Endothelial cell of umbilical vein (primary cell): ENCODE results near the gene PDCD11. TPM values are rescaled to one million over a fixed set of nuclear protein-coding genes. Genes with fewer than 3 reads are reported as not detected.

Experiments
- BruUV-seq: library from RNA; stranded (reverse); fragments of 400-500 nt; replicated peaks from 2 replicates; lab custom pipeline; 2021; lab: Mats Ljungman, UMichigan
- CTCF ChIA-PET: fragments of 300-600, 350-600 bp; sonication (Branson Sonifier 250); formaldehyde crosslinking; loops from one replicate; lab custom pipeline; 2021; ENCODE audit warnings: antibody characterized with exemption, inconsistent platforms; lab: Charles Lee
- POLR2A ChIA-PET: fragments of 300-600, 350-600 bp; sonication (Branson Sonifier 250); formaldehyde crosslinking; loops from one replicate; lab custom pipeline; 2021; ENCODE audit warnings: antibody characterized with exemption, inconsistent platforms; lab: Charles Lee
- DNase-seq: peaks from one replicate; pipeline ENCODE4 v3.0.0-alpha.2; 2011; ENCODE audit warnings: low read depth, low spot score
- FAIRE-seq: peaks from 2 replicates; lab custom pipeline; 2011; peaks lifted over from hg19 to GRCh38; lab: Jason Lieb, UNC
- H2AFZ ChIP-seq: 2 replicates; pipeline ENCODE4 v1.6.0; 2012; ENCODE audit warnings: low read depth, low read length, control low read depth, inconsistent platforms
- H3K27ac ChIP-seq: 2 replicates; pipeline ENCODE4 v1.5.1; 2011; ENCODE audit warnings: low read depth, mild to moderate bottlenecking, control low read depth, low read length, moderate library complexity; ENCODE audit not compliant: insufficient read depth
- H3K27me3 ChIP-seq, 2 experiments: 2 replicates each; pipeline versions ENCODE4 v1.6.0 to v1.6.1; 2011; ENCODE audit warnings: low read length in 2 of 2, mixed read lengths in 1 of 2; ENCODE audit not compliant: control insufficient read depth in 2 of 2, insufficient read depth in 2 of 2
- H3K36me3 ChIP-seq, 2 experiments: 2 replicates in 1 of 2; 3 replicates in 1 of 2; pipeline ENCODE4 v1.5.1; 2011; ENCODE audit warnings: low read length in 2 of 2, mild to moderate bottlenecking in 1 of 2, moderate library complexity in 1 of 2; ENCODE audit not compliant: control insufficient read depth in 2 of 2, insufficient read depth in 2 of 2; ENCODE audit errors: extremely low read depth in 1 of 2
- H3K4me1 ChIP-seq: 3 replicates; pipeline ENCODE4 v1.5.1; 2011; ENCODE audit warnings: mild to moderate bottlenecking, low read length; ENCODE audit not compliant: control insufficient read depth, insufficient read depth; ENCODE audit errors: extremely low read depth
- H3K4me2 ChIP-seq: 2 replicates; pipeline ENCODE4 v1.6.1; 2011; ENCODE audit warnings: low read length, control low read depth, mixed read lengths; ENCODE audit not compliant: insufficient read depth
- H3K4me3 ChIP-seq, 3 experiments: fragments of 200-600 bp in 1 of 3; sonication (generic), shearing (Covaris generic) in 1 of 3; replicated peaks in 1 of 3; 2 replicates each; pipeline ENCODE4 v1.5.1; 2011 to 2016; ENCODE audit warnings: control low read depth in 3 of 3, low read length in 3 of 3, mild to moderate bottlenecking in 2 of 3, inconsistent platforms in 1 of 3, low read depth in 1 of 3, moderate library complexity in 1 of 3; ENCODE audit not compliant: insufficient read depth in 1 of 3
- H3K79me2 ChIP-seq: 2 replicates; pipeline ENCODE4 v1.6.0; 2012; ENCODE audit warnings: low read length, inconsistent platforms; ENCODE audit not compliant: control insufficient read depth, insufficient read depth
- H3K9ac ChIP-seq: replicated peaks from 2 replicates; pipeline ENCODE3; 2011; ENCODE audit warnings: low read length, control low read depth; ENCODE audit not compliant: insufficient read depth; ENCODE audit errors: extremely low read depth
- H3K9me1 ChIP-seq: replicated peaks from 3 replicates; pipeline ENCODE4 v1.6.0; 2011; ENCODE audit warnings: mild to moderate bottlenecking, low read length; ENCODE audit not compliant: control insufficient read depth, insufficient read depth; ENCODE audit errors: extremely low read depth
- H3K9me3 ChIP-seq: replicated peaks from 2 replicates; pipeline ENCODE4 v1.5.1; 2012; ENCODE audit warnings: low read length, inconsistent platforms; ENCODE audit not compliant: control insufficient read depth, insufficient read depth
- H4K20me1 ChIP-seq: replicated peaks from 2 replicates; pipeline ENCODE3; 2011; ENCODE audit warnings: mild to moderate bottlenecking, low read length; ENCODE audit not compliant: control insufficient read depth, insufficient read depth; ENCODE audit errors: extremely low read depth
- CTCF ChIP-seq, 2 donors: IDR thresholded peaks; 1 replicate in 1 of 2; 2 replicates in 1 of 2; pipeline ENCODE4 v1.5.1; 2011; ENCODE audit warnings: low read length in 2 of 2, mild to moderate bottlenecking in 2 of 2, moderate library complexity in 2 of 2, control low read depth in 1 of 2, inconsistent platforms in 1 of 2, low read depth in 1 of 2; ENCODE audit not compliant: insufficient read depth in 1 of 2; ENCODE audit errors: extremely low read depth in 1 of 2
- EZH2 ChIP-seq: IDR thresholded peaks from 2 replicates; pipeline ENCODE4 v1.6.1; 2012; ENCODE audit warnings: borderline replicate concordance, low read depth, mild to moderate bottlenecking, moderate library complexity, low read length, inconsistent platforms; ENCODE audit not compliant: severe bottlenecking
- FOS ChIP-seq: IDR thresholded peaks from 2 replicates; pipeline ENCODE4 v1.6.1; 2011; ENCODE audit warnings: mild to moderate bottlenecking, low read length, moderate library complexity, borderline replicate concordance; ENCODE audit not compliant: insufficient read depth
- GATA2 ChIP-seq: IDR thresholded peaks from 2 replicates; pipeline ENCODE4 v1.7.0; 2011; ENCODE audit warnings: low read depth, mild to moderate bottlenecking, moderate library complexity, mixed read lengths, low read length; ENCODE audit not compliant: insufficient read length, insufficient read depth
- JUN ChIP-seq: IDR thresholded peaks from 2 replicates; pipeline ENCODE4 v1.6.1; 2011; ENCODE audit warnings: borderline replicate concordance, low read depth; ENCODE audit not compliant: insufficient read length, insufficient read depth
- MYC ChIP-seq: IDR thresholded peaks from one replicate; pipeline ENCODE4 v1.6.1; 2011; ENCODE audit warnings: mild to moderate bottlenecking, low read depth, low read length
- POLR2A ChIP-seq: IDR thresholded peaks from 2 replicates; pipeline ENCODE4 v1.6.1; 2012; ENCODE audit warnings: low read depth, mild to moderate bottlenecking, control low read depth, low read length
- POLR2AphosphoS5 ChIP-seq: IDR thresholded peaks from 2 replicates; pipeline ENCODE4 v1.6.1; 2012; ENCODE audit warnings: low read depth, mild to moderate bottlenecking, control low read depth, low read length, moderate library complexity; ENCODE audit not compliant: insufficient read depth
- dilution Hi-C: fragments of 300-500 bp; cut with MboI; formaldehyde crosslinking; loops from one replicate; pipeline ENCODE4 v1.15.0; 2019; ENCODE audit warnings: low sequenced_read_pairs; ENCODE audit not compliant: extremely low pct_ligation_motif_present
- intact Hi-C: fragments of 100-400 bp; cut with micrococcal nuclease; formaldehyde crosslinking; loops from one replicate; pipeline ENCODE4 v1.10.0; 2022
- polyA plus RNA-seq, 4 experiments: library from polyadenylated mRNA; depleted of rRNA in 3 of 4; stranded (reverse) in 3 of 4; unstranded in 1 of 4; fragments of >200 nt; gene quantifications; 2 replicates each; pipeline versions ENCODE4 v1.2.1 to v1.2.3, GENCODE V29; 2011 to 2012; ENCODE audit warnings: missing spikeins in 1 of 4
- total RNA-seq: library from RNA; stranded (reverse); gene quantifications from 2 replicates; pipeline ENCODE4 v1.2.3, GENCODE V29; 2021
- TF ChIP-seq, protein P1 (sequence below): IDR thresholded peaks from 2 replicates; pipeline ENCODE4 v1.6.1; 2011; ENCODE audit not compliant: insufficient read depth, insufficient read length

The PDCD11 gene
- total and polyA plus RNA-seq, 2 donors (not counting 3 experiments of a cell fraction or from before 2014, with no cell fraction given), result 12.6 to 52.7 TPM

DNA sequence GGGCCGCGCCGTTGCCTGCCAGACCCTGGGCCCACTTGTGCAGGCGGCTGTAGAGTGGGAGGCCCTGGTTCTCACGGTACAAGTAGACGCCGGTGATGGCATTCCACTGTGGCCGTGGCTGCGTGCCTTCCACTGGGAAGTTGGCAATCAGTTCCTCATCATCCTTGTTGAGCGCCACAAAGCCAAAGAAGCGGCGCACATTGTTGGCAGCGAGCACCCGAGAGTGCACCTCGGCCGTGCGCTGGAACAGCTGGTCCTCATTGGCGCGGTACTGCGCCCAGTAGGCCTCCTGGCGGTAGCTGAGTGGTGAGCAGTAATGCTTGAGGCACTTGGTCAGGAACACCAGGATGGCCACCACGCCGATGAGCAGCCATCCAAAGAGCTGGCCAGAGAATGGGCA is 50.8 kb downstream of the PDCD11 start:
- peaks cover 60% of the 10 kb centered on the region for H3K4me1 ChIP-seq
- H3K9me1 ChIP-seq, result no peaks in the 10 kb centered on the region
- TF ChIP-seq GATA2 (no peak), EZH2 (no peak), FOS (no peak), POLR2A (no peak), MYC (no peak), POLR2AphosphoS5 (no peak), JUN (no peak), CTCF (IDR thresholded peaks at IDR 0.05; ENCODE audit: extremely low read depth in 1 of 2, insufficient read depth in 1 of 2, low read depth in 1 of 2, low read length in 2 of 2) (no peak)
- TF ChIP-seq, protein P1, sequence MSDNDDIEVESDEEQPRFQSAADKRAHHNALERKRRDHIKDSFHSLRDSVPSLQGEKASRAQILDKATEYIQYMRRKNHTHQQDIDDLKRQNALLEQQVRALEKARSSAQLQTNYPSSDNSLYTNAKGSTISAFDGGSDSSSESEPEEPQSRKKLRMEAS, result no peak
- FAIRE-seq (no peak), DNase-seq (no peak)
- H3K27me3 ChIP-seq, result no peaks in the 10 kb centered on the region
- BruUV-seq, result no TSS peak
- H3K4me3 ChIP-seq, result no peak overlapping the region
- dilution Hi-C loops (no loop called here), intact Hi-C loops (loop anchor here (2.0 kb wide), 1 partner anchor 24 kb away; no protein-coding TSS in a partner anchor)
- peaks cover 7% of the 10 kb centered on the region for H3K79me2 ChIP-seq
- H3K4me2 ChIP-seq, result no peak overlapping the region
- POLR2A ChIA-PET, result no interaction called here
- peaks cover 19 to 44% of the 10 kb centered on the region in 2 experiments for H3K36me3 ChIP-seq
- H2AFZ ChIP-seq, result no peak overlapping the region
- no peak overlapping the region for H3K27ac ChIP-seq
- CTCF ChIA-PET, result no interaction called here
- no peak overlapping the region for H3K9ac ChIP-seq
- no peaks in the 10 kb centered on the region for H4K20me1 ChIP-seq
- H3K9me3 ChIP-seq, result no peaks in the 10 kb centered on the region
